ENCODE data around the gene PGF.

GRCh38 chr14:74915426-74915825, 40.0 kb downstream of the PGF start:
- TF ChIP-seq CTCF (IDR thresholded peaks at IDR 0.05) = no peak
- no peak for TF ChIP-seq POLR2A (IDR thresholded peaks at IDR 0.05)
